Measurements from ENCODE around the gene MYO3A. TPM values are rescaled to one million over a fixed set of nuclear protein-coding genes. Genes with fewer than 3 reads are reported as not detected.

Gene MYO3A
- total RNA-seq, 1 experiment from 2014 or later: not detected

GRCh38 chr10:26217396-26218086 is 283.5 kb downstream of the MYO3A start:
- DNase-seq: no peak
- H3K36me3 ChIP-seq (ENCODE audit: control insufficient read depth, insufficient read depth, low read length): no peaks in the 10 kb centered on the region
- peaks cover 9% of the 10 kb centered on the region for H3K4me1 Mint-ChIP-seq (ENCODE audit: low read depth, unreplicated experiment)
- ChIA-PET POLR2A (no interaction called here), CTCF (no interaction called here)
- H3K4me3 Mint-ChIP-seq (ENCODE audit: unreplicated experiment): no peak overlapping the region
- no peak for TF ChIP-seq CTCF (IDR thresholded peaks at IDR 0.05; ENCODE audit: insufficient read depth in 1 of 2, low read depth in 1 of 2, low read length in 1 of 2, severe bottlenecking in 1 of 2, unreplicated experiment in 1 of 2)
- peaks cover 8% of the 10 kb centered on the region for H3K27me3 Mint-ChIP-seq (ENCODE audit: insufficient read depth, unreplicated experiment)
- intact Hi-C loops (cut with micrococcal nuclease; ENCODE audit: unreplicated experiment): no loop called here
- no peak overlapping the region for H3K4me3 ChIP-seq (ENCODE audit: low read depth, low read length)
- no peaks in the 10 kb centered on the region; the same call in 1 of the 2 replicates for H3K9me3 ChIP-seq
- no TSS peak for BruUV-seq (replicated peaks)
- peaks cover 4% of the 10 kb centered on the region; the same call in 1 of the 2 replicates for H3K4me1 ChIP-seq
- H3K9me3 Mint-ChIP-seq (ENCODE audit: unreplicated experiment): peaks cover 9% of the 10 kb centered on the region
- 0 out of 2 replicates have a peak, but pooled peaks cover 3% of the 10 kb centered on the region for H3K27me3 ChIP-seq (replicated peaks; ENCODE audit: control insufficient read depth, insufficient read depth, low read length)
- no peak overlapping the region for H3K27ac Mint-ChIP-seq (ENCODE audit: unreplicated experiment)
- H3K36me3 Mint-ChIP-seq (ENCODE audit: insufficient read depth, unreplicated experiment): no peaks in the 10 kb centered on the region

GRCh38 chr10:26219676-26220075 is 285.6 kb downstream of the MYO3A start:
- ChIA-PET CTCF (no interaction called here), POLR2A (no interaction called here)
- no peak overlapping the region for H3K27ac Mint-ChIP-seq (ENCODE audit: unreplicated experiment)
- no peak overlapping the region for H3K4me3 Mint-ChIP-seq (ENCODE audit: unreplicated experiment)
- Histone ChIP-seq H3K9me3 (no peaks in the 10 kb centered on the region; the same call in 1 of the 2 replicates), H3K27me3 (replicated peaks; ENCODE audit: control insufficient read depth, insufficient read depth, low read length) (0 out of 2 replicates have a peak, but pooled peaks cover 3% of the 10 kb centered on the region), H3K36me3 (ENCODE audit: control insufficient read depth, insufficient read depth, low read length) (no peaks in the 10 kb centered on the region), H3K4me1 (peaks cover 9% of the 10 kb centered on the region; the same call in 1 of the 2 replicates), H3K4me3 (ENCODE audit: low read depth, low read length) (no peak overlapping the region)
- DNase-seq: no peak
- intact Hi-C loops (cut with micrococcal nuclease; ENCODE audit: unreplicated experiment): no loop called here
- peaks cover 8% of the 10 kb centered on the region for H3K27me3 Mint-ChIP-seq (ENCODE audit: insufficient read depth, unreplicated experiment)
- BruUV-seq (replicated peaks): no TSS peak
- H3K4me1 Mint-ChIP-seq (ENCODE audit: low read depth, unreplicated experiment): peaks cover 14% of the 10 kb centered on the region
- peaks cover 9% of the 10 kb centered on the region for H3K9me3 Mint-ChIP-seq (ENCODE audit: unreplicated experiment)
- H3K36me3 Mint-ChIP-seq (ENCODE audit: insufficient read depth, unreplicated experiment): no peaks in the 10 kb centered on the region
- TF ChIP-seq CTCF (IDR thresholded peaks at IDR 0.05; ENCODE audit: insufficient read depth in 1 of 2, low read depth in 1 of 2, low read length in 1 of 2, severe bottlenecking in 1 of 2, unreplicated experiment in 1 of 2): no peak

- Mint-ChIP-seq H3K36me3 (ENCODE audit: insufficient read depth, unreplicated experiment) (no peaks in the 10 kb centered on the region), H3K9me3 (ENCODE audit: unreplicated experiment) (peaks cover 2% of the 10 kb centered on the region), H3K4me3 (ENCODE audit: unreplicated experiment) (no peak overlapping the region), H3K27me3 (ENCODE audit: insufficient read depth, unreplicated experiment) (peaks cover 11% of the 10 kb centered on the region), H3K27ac (ENCODE audit: unreplicated experiment) (no peak overlapping the region), H3K4me1 (ENCODE audit: low read depth, unreplicated experiment) (peaks cover 14% of the 10 kb centered on the region)
- no peak for TF ChIP-seq CTCF (IDR thresholded peaks at IDR 0.05; ENCODE audit: insufficient read depth in 1 of 2, low read depth in 1 of 2, low read length in 1 of 2, severe bottlenecking in 1 of 2, unreplicated experiment in 1 of 2)
- H3K4me3 ChIP-seq (ENCODE audit: low read depth, low read length): no peak overlapping the region
- BruUV-seq (replicated peaks): no TSS peak
- H3K27me3 ChIP-seq (replicated peaks; ENCODE audit: control insufficient read depth, insufficient read depth, low read length): 0 out of 2 replicates have a peak, but pooled peaks cover 3% of the 10 kb centered on the region
- H3K4me1 ChIP-seq: peaks cover 9% of the 10 kb centered on the region; the same call in 1 of the 2 replicates
- POLR2A ChIA-PET: no interaction called here
- no peaks in the 10 kb centered on the region; the same call in 1 of the 2 replicates for H3K9me3 ChIP-seq
- intact Hi-C loops (cut with micrococcal nuclease; ENCODE audit: unreplicated experiment): no loop called here
- DNase-seq: no peak
- CTCF ChIA-PET: no interaction called here
- H3K36me3 ChIP-seq (ENCODE audit: control insufficient read depth, insufficient read depth, low read length): no peaks in the 10 kb centered on the region
These were observed 286.9 kb downstream of the MYO3A start for GRCh38 chr10:26220901-26221300.

All from Caco-2 (cell line).